GM19239 (cell line): ENCODE results near the gene ERICH6B.

ENCODE experiments used
- DNase-seq: peaks from one replicate; pipeline ENCODE4 v3.0.0; 2011; ENCODE audit warnings: low spot score; ENCODE audit not compliant: insufficient read length
- FAIRE-seq: peaks from 2 replicates; lab custom pipeline; 2011; peaks lifted over from hg19 to GRCh38; lab: Jason Lieb, UNC

Gene ERICH6B

GRCh38 chr13:45510672-45511071, 104.9 kb downstream of the ERICH6B start:
- FAIRE-seq (no peak), DNase-seq (no peak)

DNA sequence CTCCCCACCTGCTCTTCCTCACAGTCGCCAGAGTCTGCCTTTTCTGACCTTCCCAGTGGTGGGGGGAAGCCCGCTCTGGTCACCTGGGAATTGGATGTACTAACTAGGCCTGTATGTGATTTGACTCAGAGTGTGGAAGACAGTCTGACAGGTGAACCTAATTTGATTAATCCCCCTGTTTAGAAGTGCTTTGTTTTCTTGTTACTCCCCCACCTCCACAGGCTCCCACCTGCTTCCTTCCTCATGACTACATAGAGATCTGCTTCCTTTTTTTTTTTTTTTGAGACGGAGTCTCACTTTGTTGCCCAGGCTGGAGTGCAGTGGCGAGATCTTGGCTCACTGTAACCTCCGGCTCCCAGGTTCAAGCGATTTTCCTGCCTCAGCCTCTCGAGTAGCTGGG, 106.8 kb downstream of the ERICH6B start:
- DNase-seq, result no peak
- no peak for FAIRE-seq

- DNase-seq (no peak), FAIRE-seq (no peak)
Measured at GRCh38 chr13:45506811-45507210, 108.7 kb downstream of the ERICH6B start.

- DNase-seq (no peak), FAIRE-seq (no peak)
Measured at GRCh38 chr13:45503658-45504057, 111.9 kb downstream of the ERICH6B start.

GRCh38 chr13:45501175-45501526, 114.4 kb downstream of the ERICH6B start:
- no peak for FAIRE-seq
- no peak for DNase-seq

DNA sequence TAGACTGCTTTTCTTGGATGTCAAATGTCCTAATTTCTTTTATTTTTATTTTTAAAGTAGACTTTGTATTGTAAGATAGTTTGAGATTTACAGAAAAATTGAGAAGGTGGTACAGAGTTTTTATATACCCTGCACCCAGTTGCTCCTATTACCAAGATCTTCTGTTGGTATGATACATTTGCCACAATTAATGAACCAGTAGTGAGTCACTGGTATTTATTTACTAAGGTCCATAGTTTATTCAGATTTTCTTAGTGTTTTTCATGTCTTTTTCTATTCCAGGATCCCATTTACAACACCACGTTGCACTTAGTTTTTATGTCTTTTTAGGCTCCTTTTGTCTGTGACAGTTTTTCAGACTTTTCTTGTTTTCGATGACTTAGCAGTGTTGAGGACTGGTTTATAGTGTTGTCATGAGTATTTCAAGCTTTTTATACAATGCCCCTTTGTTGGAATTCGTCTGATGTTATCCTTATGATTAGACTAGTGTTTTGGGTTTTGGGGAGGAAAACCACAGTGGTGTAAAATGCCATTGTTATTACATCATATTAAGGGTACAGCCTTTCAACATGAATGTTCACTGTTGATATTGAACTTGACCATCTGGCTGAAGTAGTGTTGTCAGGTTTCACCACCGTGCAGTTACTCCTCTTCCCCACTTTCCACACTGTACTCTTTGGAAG, 114.9 kb downstream of the ERICH6B start:
- DNase-seq, result no peak
- no peak for FAIRE-seq

DNA sequence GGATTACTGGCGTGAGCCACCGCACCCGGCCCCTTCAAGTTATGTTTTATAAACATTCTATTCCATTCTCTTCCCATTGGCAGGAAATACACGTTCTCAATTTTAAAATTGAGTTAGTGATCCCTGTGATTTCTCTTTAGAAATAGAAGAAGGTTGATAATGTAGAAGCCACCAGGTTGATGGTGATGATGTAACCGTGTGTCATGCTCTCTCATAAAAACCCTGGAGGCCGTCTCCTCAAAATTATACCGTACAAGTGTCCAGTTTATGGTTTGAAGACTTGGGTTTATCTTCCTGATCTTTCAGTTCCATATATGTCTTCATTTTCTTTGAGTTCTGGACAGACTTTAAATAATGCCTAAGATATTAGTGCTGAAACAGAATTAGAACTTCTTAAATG, 118.6 kb downstream of the ERICH6B start:
- DNase-seq (no peak), FAIRE-seq (no peak)

DNA sequence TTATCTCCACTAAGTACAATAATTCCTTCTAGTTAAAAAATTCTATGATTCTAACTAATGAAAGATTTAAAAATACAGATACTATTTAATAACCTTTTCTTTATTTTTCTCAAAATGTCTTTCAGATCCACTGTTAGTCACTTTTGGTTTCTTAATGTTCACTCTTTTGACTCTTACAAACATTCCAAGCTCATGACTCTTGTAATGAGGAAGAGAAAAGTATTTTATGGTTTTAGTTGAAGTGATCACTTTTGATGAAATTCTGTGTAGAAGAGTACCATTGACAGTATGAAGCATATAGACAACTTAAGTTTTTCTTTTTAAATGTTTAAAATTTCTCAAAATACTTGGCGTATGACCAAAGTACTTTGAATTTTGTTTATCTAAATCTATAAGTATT, 123.0 kb downstream of the ERICH6B start:
- FAIRE-seq, result no peak
- DNase-seq, result no peak
